AG04449 (cell line): ENCODE results near the gene ALG8.
A peak's percentile ranks its signal among the peaks of the same experiment; 100 is the strongest.

Experiments
- CTCF ChIA-PET: fragments of 350-600 bp; formaldehyde crosslinking; extraction: SDS; loops from one replicate; lab custom pipeline; 2021; ENCODE audit warnings: antibody characterized with exemption; lab: Yijun Ruan, JAX
- POLR2A ChIA-PET: fragments of 400-600, 350-600 bp; formaldehyde crosslinking; extraction: SDS; loops from one replicate; lab custom pipeline; 2020; ENCODE audit warnings: antibody characterized with exemption, inconsistent platforms; lab: Yijun Ruan, JAX
- DNase-seq: peaks from one replicate; pipeline ENCODE4 v3.0.0-alpha.2; 2010; ENCODE audit warnings: low read depth, low spot score
- H3K4me3 ChIP-seq: 2 replicates; pipeline ENCODE4 v1.5.1; 2011; ENCODE audit warnings: low read depth, mild to moderate bottlenecking, control low read depth, low read length
- CTCF ChIP-seq: IDR thresholded peaks from one replicate; pipeline ENCODE4 v1.5.1; 2011; ENCODE audit warnings: mild to moderate bottlenecking, moderate library complexity, low read length, control low read depth, inconsistent platforms; ENCODE audit not compliant: insufficient read depth; ENCODE audit errors: missing control alignments

The ALG8 gene

GRCh38 chr11:78138694-78139421 lies 568 bp downstream of the ALG8 start:
- peak overlapping the region; percentile 79 for H3K4me3 ChIP-seq
- no peak for TF ChIP-seq CTCF
- no peak for DNase-seq
- ChIA-PET CTCF (interaction anchor here (0.6 to 2.3 kb wide), 6 partner anchors 11 to 428 kb away, joined by 3 to 14 read pairs (median 4); no protein-coding TSS in a partner anchor), POLR2A (interaction anchor here (1.3 to 1.4 kb wide), 2 partner anchors 50 to 59 kb away, joined by 4 to 5 read pairs; partner anchors contain the start of genes KCTD21, NDUFC2 and USP35)

GRCh38 chr11:78138291-78138690 lies 1.1 kb downstream of the ALG8 start:
- TF ChIP-seq CTCF = no peak
- ChIA-PET POLR2A (no interaction called here), CTCF (no interaction called here)
- no peak for DNase-seq
- no peak overlapping the region; the same call in 1 of the 2 replicates for H3K4me3 ChIP-seq

DNA sequence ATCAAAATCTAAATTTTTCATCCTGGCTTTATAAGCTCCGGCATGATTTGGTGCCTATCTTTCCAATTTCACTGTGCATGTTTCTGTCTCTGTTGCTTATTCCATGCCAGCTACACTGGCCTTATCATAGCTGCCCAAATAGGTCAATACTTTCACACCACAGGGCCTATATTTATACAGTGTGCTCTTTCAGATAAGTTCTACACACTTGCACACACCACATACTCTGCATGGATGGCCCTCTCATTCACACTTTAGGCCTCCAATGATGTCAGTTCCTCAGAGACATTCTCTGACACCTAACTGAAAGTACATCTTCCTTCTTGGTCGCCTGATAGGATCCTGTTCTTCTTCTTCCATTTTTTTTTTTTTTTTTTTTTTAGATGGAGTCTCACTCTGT lies 7.0 kb downstream of the ALG8 start:
- no peak overlapping the region for H3K4me3 ChIP-seq
- no peak for TF ChIP-seq CTCF
- CTCF ChIA-PET = interaction anchor here (0.9 to 1.6 kb wide), 4 partner anchors 87 to 432 kb away, joined by 3 to 7 read pairs (median 4); no protein-coding TSS in a partner anchor
- POLR2A ChIA-PET = interaction anchor here (0.7 kb wide), 1 partner anchor 56 kb away, joined by 3 read pairs; the partner anchor contains the start of genes KCTD21 and USP35
- DNase-seq = no peak

DNA sequence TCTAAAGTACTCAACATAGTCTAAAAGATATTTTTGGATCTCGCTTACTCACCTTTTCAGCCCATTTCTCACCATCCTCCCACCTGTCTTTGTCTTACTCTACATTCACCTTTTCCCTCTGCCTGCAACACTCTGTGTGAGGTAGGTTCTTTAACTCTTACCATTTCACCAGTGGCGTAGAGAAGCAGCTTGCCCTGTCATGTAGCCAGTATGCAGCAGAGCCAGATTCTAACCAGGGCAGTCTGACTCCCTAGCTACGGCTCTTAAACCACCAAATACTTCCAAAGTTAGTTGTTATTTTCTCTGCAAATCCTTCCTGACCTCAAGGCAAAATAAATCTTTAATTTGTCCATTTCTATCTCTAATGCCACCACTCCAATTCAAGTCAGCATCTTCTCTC lies 7.5 kb downstream of the ALG8 start:
- peak; percentile 70 for DNase-seq
- H3K4me3 ChIP-seq = no peak overlapping the region
- TF ChIP-seq CTCF = no peak
- CTCF ChIA-PET = interaction anchor here (0.9 to 1.6 kb wide), 4 partner anchors 86 to 432 kb away, joined by 3 to 7 read pairs (median 4); no protein-coding TSS in a partner anchor
- POLR2A ChIA-PET = interaction anchor here (0.7 kb wide), 1 partner anchor 56 kb away, joined by 3 read pairs; the partner anchor contains the start of genes KCTD21 and USP35

- CTCF ChIA-PET = interaction anchor here (0.7 kb wide), 1 partner anchor 20 kb away, joined by 5 read pairs; no protein-coding TSS in a partner anchor
- H3K4me3 ChIP-seq = no peak overlapping the region
- POLR2A ChIA-PET = no interaction called here
- no peak for TF ChIP-seq CTCF
- DNase-seq = no peak
Observed at GRCh38 chr11:78127403-78127802, 12.0 kb downstream of the ALG8 start.
